Liver (tissue), 3 donors: Measurements from ENCODE around the gene ATP13A1.

Source experiments
- CTCF ChIP-seq: fragments of 150-350 bp; IDR thresholded peaks from 2 replicates; pipeline ENCODE4 v1.5.1; 2017; ENCODE audit warnings: improper control_type of control experiment, low read depth, low read length; ENCODE audit not compliant: missing input control
- MAX ChIP-seq: IDR thresholded peaks from 2 replicates; pipeline ENCODE4 v1.6.1; 2016; ENCODE audit warnings: antibody characterized with exemption
- SP1 ChIP-seq: IDR thresholded peaks from 2 replicates; pipeline ENCODE4 v1.6.1; 2018; ENCODE audit warnings: antibody characterized with exemption, mild to moderate bottlenecking
- YY1 ChIP-seq: IDR thresholded peaks from 2 replicates; pipeline ENCODE4 v1.6.1; 2016; ENCODE audit warnings: antibody characterized with exemption, mild to moderate bottlenecking
- donor health status: healthy.
- donor health status: healthy.

- no peak for TF ChIP-seq CTCF
- TF ChIP-seq YY1, result no peak
- no peak for TF ChIP-seq SP1
- no peak for TF ChIP-seq MAX
These were observed 60.7 kb downstream of the ATP13A1 start for GRCh38 chr19:19602713-19603324.
